ENCODE results near the gene ANO7. TPM values are rescaled to one million over a fixed set of nuclear protein-coding genes. Genes with fewer than 3 reads are reported as not detected.

ANO7 gene
- total RNA-seq, 1 donor from 2014 or later = 2.6 TPM

- no peak for DNase-seq (ENCODE audit: low read depth in 2 of 2)
Observed at GRCh38 chr2:241207641-241208040, 19.2 kb downstream of the ANO7 start.

- DNase-seq (ENCODE audit: low read depth in 2 of 2) = no peak
Observed at GRCh38 chr2:241208058-241208457, 19.6 kb downstream of the ANO7 start.

- no peak for DNase-seq (ENCODE audit: low read depth in 2 of 2)
Observed at GRCh38 chr2:241209271-241209670, 20.8 kb downstream of the ANO7 start.

- DNase-seq (ENCODE audit: low read depth in 2 of 2) = no peak
Observed at GRCh38 chr2:241211276-241211675, 22.8 kb downstream of the ANO7 start.

GRCh38 chr2:241213041-241213440, 24.6 kb downstream of the ANO7 start:
- DNase-seq (ENCODE audit: low read depth in 2 of 2) = no peak

- no peak for DNase-seq (ENCODE audit: low read depth in 2 of 2)
Observed at GRCh38 chr2:241213567-241213966, 25.1 kb downstream of the ANO7 start.

- no peak for DNase-seq (ENCODE audit: low read depth in 2 of 2)
Observed at GRCh38 chr2:241214209-241214608, 25.7 kb downstream of the ANO7 start.

- DNase-seq (ENCODE audit: low read depth in 2 of 2) = no peak
Observed at GRCh38 chr2:241214766-241215165, 26.3 kb downstream of the ANO7 start.

- no peak for DNase-seq (ENCODE audit: low read depth in 2 of 2)
Observed at GRCh38 chr2:241215421-241215820, 26.9 kb downstream of the ANO7 start.

- DNase-seq (ENCODE audit: low read depth in 2 of 2) = no peak
Observed at GRCh38 chr2:241216211-241216761, 27.8 kb downstream of the ANO7 start.

- DNase-seq (ENCODE audit: low read depth in 2 of 2) = peak; percentile 68 to 71
Observed at GRCh38 chr2:241217320-241218031, 29.0 kb downstream of the ANO7 start.

- peak; percentile 23 to 42 for DNase-seq (ENCODE audit: low read depth in 2 of 2)
Observed at GRCh38 chr2:241218131-241219029, 29.9 kb downstream of the ANO7 start.

- no peak for DNase-seq (ENCODE audit: low read depth in 2 of 2)
Observed at GRCh38 chr2:241219030-241219382, 30.5 kb downstream of the ANO7 start.

- no peak for DNase-seq (ENCODE audit: low read depth in 2 of 2)
Observed at GRCh38 chr2:241219856-241220356, 31.4 kb downstream of the ANO7 start.

- peak; percentile 54 for DNase-seq (ENCODE audit: low read depth in 2 of 2)
Observed at GRCh38 chr2:241223211-241224017, 34.9 kb downstream of the ANO7 start.

GRCh38 chr2:241224018-241224850, 35.8 kb downstream of the ANO7 start:
- peak; percentile 51 to 58 for DNase-seq (ENCODE audit: low read depth in 2 of 2)

- DNase-seq (ENCODE audit: low read depth in 2 of 2) = no peak
Observed at GRCh38 chr2:241224851-241225438, 36.5 kb downstream of the ANO7 start.

GRCh38 chr2:241225545-241225944, 37.1 kb downstream of the ANO7 start:
- no peak for DNase-seq (ENCODE audit: low read depth in 2 of 2)

GRCh38 chr2:241225983-241226382, 37.5 kb downstream of the ANO7 start:
- DNase-seq (ENCODE audit: low read depth in 2 of 2) = no peak

Data from lung microvascular endothelial cell (primary cell).